HG03139 (cell line): ENCODE measurements around the gene ERLIN1.

Experiments
- ATAC-seq: cut with Tn5 transposase; IDR thresholded peaks from one replicate; pipeline ENCODE4 v1.9.1; 2021; ENCODE audit not compliant: unreplicated experiment

Gene ERLIN1

DNA sequence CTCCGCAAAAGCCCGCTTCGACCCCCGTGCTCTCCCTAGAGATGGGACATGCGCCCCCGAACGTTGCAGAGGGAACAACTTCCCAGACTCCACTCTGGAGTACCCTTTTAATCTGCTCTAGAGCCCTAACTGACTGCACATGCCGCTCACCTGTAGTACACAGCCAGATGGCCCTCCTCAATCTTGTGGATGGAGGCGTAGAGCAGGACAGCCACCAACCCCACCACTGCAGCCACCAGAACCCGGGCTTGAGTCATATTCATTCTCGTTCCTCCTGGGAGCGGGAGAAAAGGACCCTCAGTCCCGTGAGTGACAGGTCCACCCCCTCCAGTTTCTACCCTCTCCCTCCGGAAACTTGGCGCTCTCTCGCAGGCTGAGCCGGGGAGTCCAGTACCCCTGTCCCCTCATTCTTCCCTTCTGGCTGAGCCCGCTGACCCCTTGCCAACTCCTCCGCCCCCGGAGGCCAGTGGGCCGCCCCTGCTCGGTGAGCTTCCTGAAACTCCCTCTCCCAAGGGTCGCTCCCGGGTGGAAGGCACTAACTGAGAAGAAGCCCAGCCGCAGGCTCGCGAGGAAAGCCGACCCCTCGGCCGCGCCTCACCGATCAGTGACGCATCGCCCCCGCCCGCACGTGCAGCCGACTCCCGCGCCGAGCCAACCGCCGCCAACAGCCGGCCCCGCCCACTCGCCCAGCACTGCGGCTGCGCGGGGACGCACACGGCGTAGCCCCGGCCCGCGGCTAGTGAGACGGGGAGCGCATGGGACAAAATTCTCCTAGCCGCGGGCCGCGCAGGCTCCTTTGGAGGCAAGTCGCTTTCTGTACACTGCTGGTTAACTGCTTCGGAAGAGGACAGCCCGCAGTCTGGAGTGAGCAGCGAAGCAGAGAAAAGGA is at the start of gene ERLIN1:
ERLIN1 (minus strand) TSS at position 666 of the 889 bp plus-strand sequence; CDS start at position 263, 403 bp downstream.
- peak; percentile 90 for ATAC-seq

DNA sequence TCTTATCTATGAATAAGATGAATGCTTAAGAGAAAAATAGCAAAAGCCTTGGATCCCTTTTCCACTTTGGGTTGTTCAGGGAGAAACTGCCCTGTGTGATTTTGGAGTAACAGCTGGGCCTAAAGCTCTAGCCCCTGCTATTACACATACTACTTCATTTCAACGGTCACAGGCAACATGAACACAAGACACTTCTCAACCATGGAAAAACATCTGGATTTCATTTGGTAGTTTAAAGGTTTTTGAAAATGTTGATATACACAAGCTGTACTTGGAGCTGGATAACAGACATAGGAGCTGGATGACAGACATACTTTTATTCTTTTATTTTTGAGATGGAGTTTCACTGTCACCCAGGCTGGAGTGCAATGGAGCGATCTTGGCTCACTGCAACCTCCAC is 46.3 kb upstream of the ERLIN1 start:
- ATAC-seq, result no peak

- ATAC-seq, result no peak
These were observed 44.1 kb upstream of the ERLIN1 start for GRCh38 chr10:100229819-100230422.

GRCh38 chr10:100223879-100224278 is 38.0 kb upstream of the ERLIN1 start:
- ATAC-seq, result no peak

DNA sequence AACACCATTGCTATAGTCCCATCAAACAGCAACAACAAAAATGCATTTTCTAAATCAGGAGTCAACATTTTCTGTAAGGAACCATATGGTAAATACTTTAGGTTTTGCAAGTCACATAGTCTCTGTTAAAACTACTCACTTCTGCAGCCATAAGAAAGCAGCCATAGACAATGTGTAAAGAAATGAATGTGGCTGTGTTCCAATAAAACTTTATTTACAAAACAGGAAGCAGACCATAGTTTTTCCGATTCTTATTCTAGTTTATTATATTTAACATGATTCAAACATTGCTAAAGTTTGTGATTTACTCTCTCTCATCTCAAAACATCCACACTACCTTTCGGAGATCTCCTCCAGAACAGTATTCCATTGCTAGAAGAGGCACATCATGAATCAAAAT is 36.7 kb upstream of the ERLIN1 start:
- ATAC-seq, result no peak

- ATAC-seq, result no peak
These were observed 30.2 kb upstream of the ERLIN1 start for GRCh38 chr10:100216006-100216405.

DNA sequence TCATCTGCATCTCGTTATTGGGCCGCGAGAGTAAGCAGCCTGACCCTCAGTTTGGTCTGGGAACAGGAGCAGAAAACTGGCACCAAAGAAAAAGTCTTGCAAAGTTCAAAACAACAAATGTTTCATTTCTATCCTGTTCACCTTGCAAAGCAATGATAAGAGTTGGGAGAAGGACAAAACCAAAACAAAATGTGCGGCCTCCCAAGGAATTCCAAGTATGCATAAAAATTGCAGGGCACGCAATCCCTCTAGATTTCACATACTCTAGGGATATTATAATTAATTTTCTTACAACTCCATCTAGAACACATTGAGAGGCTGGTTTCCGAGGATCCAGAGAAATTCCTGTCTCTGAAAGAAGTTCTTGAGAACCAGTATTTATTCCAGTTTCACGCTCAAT is 23.5 kb upstream of the ERLIN1 start:
- no peak for ATAC-seq

- ATAC-seq, result no peak
These were observed 22.4 kb upstream of the ERLIN1 start for GRCh38 chr10:100208276-100208675.

DNA sequence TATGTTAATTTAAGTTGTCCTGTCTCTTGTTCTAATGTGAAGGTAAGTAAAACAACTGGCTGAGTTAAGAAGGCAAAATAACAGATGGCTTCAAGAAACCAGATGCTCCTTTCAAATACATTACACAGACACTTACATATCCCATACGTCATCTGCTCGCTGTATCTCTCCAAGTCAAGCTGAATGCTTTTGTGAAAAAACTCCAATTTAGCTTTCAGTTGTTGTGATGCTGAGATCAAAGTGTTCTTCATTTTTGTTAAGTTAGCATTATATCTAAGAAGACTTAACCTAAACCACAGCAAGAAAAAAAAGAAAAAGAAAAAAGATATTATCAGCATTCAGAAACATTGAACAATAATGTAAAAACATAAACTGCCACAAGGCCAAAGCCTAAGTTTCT is 18.5 kb upstream of the ERLIN1 start:
- no peak for ATAC-seq

- ATAC-seq, result no peak
These were observed 15.7 kb upstream of the ERLIN1 start for GRCh38 chr10:100201549-100201948.

GRCh38 chr10:100194711-100195110 is 8.9 kb upstream of the ERLIN1 start:
- ATAC-seq, result no peak

DNA sequence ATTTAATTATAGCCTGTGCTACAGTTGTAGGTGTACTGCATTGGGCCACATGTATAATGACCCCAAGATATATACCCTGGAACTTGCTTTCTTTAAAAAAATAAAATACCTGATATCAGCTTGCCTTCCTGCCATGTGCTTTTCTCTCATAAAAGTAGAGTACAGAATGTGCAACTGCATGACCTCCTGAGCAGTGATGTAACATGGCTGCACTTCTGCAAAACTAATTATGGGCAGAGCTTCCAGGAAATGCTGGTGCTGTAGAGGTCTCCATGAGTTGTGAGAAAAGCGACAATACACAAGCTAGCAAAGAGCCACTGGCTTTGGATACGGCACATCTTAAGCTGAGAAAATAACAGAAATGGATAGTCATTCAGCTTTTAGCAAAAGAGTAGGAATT is 6.5 kb upstream of the ERLIN1 start:
- no peak for ATAC-seq

GRCh38 chr10:100186253-100187212 is 704 bp upstream of the ERLIN1 start:
- ATAC-seq, result peak; percentile 40

DNA sequence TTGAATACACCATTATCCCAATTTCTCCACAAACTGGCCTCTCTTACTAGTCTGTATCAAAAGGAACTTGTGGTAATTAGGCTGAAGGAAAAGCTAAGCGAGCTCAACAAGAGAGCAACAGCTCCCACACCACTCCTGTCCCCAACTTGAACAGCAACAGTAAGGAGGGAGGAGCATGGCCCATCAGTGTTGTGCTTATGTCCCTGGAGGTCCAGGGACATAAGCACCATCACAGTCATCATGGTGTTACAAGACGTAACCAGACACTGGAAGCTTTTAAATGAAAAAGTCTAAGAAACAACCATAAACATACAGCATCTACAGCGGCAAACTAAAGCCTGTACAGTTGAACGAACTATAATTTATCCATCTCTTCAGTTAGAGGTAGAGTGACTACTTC is 989 bp downstream of the ERLIN1 start:
- ATAC-seq, result no peak

GRCh38 chr10:100184426-100184825 is 1.4 kb downstream of the ERLIN1 start:
- ATAC-seq, result no peak

- no peak for ATAC-seq
These were observed 2.3 kb downstream of the ERLIN1 start for GRCh38 chr10:100183481-100183880.

GRCh38 chr10:100182908-100183307 is 2.9 kb downstream of the ERLIN1 start:
- no peak for ATAC-seq

- no peak for ATAC-seq
These were observed 3.5 kb downstream of the ERLIN1 start for GRCh38 chr10:100182281-100182680.

DNA sequence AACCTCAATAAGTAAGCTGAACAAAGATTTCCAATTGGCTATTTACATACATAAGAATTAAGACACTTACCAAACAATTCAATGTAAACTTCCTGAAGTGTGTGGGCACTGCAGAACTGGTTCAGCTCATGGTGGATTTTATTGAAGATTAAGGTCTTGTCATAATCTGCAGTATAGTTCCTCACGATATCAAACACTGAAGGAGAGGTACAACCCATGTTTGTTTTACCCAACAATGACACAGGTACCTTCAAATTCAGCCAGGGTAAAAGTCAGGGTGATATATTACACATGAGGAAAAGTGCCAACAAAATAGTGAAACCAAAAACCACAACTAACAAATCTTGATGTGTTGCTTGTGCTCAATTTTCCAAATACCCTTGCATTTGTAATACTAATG is 10.0 kb downstream of the ERLIN1 start:
- ATAC-seq, result no peak

- ATAC-seq, result peak; percentile 68
These were observed 10.8 kb downstream of the ERLIN1 start for GRCh38 chr10:100174699-100175677.
